Mucosa of rectum (tissue), 2 donors: ENCODE data around the gene EIF4A3.

Source experiments
- H3K27ac ChIP-seq, 2 donors: one replicate each; pipeline ENCODE4 v1.7.0; 2013; ENCODE audit warnings: inconsistent platforms in 2 of 2, low read depth in 2 of 2, low read length in 2 of 2
- H3K27me3 ChIP-seq, 2 donors: one replicate each; pipeline ENCODE4 v1.7.0; 2013; ENCODE audit warnings: low read length in 2 of 2; ENCODE audit not compliant: control insufficient read depth in 2 of 2, insufficient read depth in 2 of 2
- H3K36me3 ChIP-seq, 2 donors: one replicate each; pipeline ENCODE4 v1.7.0; 2013; ENCODE audit warnings: low read length in 2 of 2; ENCODE audit not compliant: control insufficient read depth in 2 of 2, insufficient read depth in 2 of 2
- H3K4me1 ChIP-seq, 2 donors: one replicate each; pipeline ENCODE4 v1.7.0; 2013; ENCODE audit warnings: low read length in 2 of 2, mild to moderate bottlenecking in 1 of 2; ENCODE audit not compliant: control insufficient read depth in 2 of 2, insufficient read depth in 2 of 2
- H3K4me3 ChIP-seq, 2 donors: one replicate each; pipeline ENCODE4 v1.7.0; 2013; ENCODE audit warnings: low read length in 2 of 2
- H3K9ac ChIP-seq, 2 donors: one replicate each; pipeline ENCODE4 v1.7.0; 2013; ENCODE audit warnings: low read length in 2 of 2, low read depth in 1 of 2, mild to moderate bottlenecking in 1 of 2
- H3K9me3 ChIP-seq, 2 donors: one replicate each; pipeline ENCODE4 v1.7.0; 2013; ENCODE audit warnings: low read length in 2 of 2; ENCODE audit not compliant: control insufficient read depth in 2 of 2
- donor health status: healthy.
- donor health status: Normal muscosa, but diverticular disease.

The EIF4A3 gene

DNA sequence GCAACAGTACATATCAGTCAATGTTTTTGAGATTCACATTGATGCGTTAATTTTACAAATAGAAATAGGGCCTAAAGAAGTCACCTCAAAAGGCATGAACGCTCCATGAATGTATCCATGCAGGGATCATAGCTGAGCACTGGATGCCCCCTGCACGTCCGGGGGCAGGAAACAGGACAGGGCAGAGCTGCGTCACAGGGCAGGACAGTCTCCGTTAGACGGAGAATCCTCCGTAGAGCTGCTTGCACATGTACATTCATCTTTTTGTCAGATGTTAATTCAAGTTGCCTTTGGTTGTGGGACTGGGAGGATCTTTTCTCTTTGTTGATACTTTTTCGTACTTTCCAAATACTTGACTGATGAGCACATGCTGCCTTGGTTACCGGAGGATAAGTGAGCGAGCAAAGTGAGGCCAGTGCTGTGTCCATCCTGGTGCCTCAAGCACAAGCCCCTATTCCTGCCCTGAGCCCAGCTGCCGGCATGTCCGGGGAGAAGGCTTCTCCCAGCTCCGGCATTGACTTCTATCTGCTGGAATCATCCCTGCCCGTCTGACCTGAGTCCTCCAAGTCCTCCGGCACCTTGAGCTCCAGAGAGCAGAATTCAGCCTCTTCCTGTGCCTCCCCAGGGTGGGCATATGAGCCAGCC, 30.5 kb downstream of the EIF4A3 start:
- H3K4me3 ChIP-seq, result no peak overlapping the region

DNA sequence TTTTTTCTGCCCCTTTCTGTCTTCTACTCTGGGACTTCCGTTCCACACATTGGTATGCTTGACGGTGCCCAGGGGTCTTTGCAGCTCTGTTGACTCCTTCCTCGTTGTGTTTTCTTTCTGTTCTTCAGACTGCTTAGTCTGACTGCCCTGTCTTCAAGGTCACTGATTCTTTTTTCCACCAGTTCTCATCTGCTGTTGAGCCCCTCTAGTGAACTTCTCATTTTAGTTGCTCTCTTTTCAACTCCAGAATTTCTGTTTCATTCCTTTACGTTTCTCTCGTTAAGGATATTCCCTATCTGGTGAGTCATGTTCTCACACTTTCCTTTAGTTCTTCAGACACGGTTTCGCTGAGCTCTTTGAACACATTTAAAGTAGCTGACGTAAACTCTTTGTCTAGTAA, 31.8 kb downstream of the EIF4A3 start:
- Histone ChIP-seq H3K9me3 (no peaks in the 10 kb centered on the region), H3K36me3 (peaks cover 0 to 2% of the 10 kb centered on the region in 2 donors), H3K4me1 (no peaks in the 10 kb centered on the region), H3K27me3 (no peaks in the 10 kb centered on the region), H3K27ac (no peak overlapping the region), H3K9ac (no peak overlapping the region), H3K4me3 (no peak overlapping the region)

More for the DNA sequence above, 30.5 kb downstream of the EIF4A3 start:
- Histone ChIP-seq H3K27me3 (no peaks in the 10 kb centered on the region), H3K36me3 (peaks cover 0 to 2% of the 10 kb centered on the region in 2 donors), H3K9ac (no peak overlapping the region), H3K4me1 (no peaks in the 10 kb centered on the region), H3K27ac (no peak overlapping the region), H3K9me3 (no peaks in the 10 kb centered on the region)

DNA sequence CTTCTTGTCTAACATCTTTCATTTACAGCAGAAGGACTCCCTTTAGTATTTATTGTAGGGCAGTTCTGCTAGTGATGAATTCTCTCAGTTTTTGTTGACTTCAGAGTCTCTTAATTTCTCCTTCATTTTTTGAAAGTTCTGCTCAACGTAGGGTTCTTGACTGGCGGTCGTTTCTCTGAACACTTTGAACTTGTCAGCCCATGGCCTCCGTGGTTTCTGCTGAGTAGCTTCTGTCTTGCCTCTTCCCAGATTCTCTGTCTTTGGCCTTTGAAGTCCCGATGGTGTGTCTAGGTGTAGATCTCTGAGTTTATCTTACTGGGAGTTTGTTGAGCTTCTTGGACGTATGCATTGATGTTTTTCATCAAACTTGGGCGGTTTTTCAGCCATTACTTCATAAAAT, 32.2 kb downstream of the EIF4A3 start:
- Histone ChIP-seq H3K9me3 (no peaks in the 10 kb centered on the region), H3K27ac (no peak overlapping the region), H3K36me3 (peaks cover 0 to 2% of the 10 kb centered on the region in 2 donors), H3K27me3 (no peaks in the 10 kb centered on the region), H3K4me3 (no peak overlapping the region), H3K9ac (no peak overlapping the region), H3K4me1 (no peaks in the 10 kb centered on the region)

DNA sequence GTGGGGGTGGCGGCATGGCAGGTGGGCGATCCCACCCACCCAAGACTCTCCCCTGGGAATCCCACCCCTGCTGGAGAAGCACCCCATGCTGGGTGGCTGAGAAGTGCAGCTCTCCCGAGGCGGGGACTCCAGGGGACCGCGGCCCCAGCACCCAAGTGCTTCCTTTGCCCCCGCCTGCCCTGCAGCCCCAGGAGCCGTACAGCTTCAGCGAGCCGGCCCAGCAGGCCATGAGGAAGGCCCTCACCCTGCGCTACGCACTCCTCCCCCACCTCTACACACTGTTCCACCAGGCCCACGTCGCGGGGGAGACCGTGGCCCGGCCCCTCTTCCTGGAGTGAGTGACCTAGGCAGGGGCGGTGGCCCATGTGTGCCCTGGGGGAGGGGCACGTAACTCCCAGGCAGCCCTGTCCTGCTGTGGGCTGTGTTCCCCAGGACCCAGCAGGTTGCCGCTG, 33.9 kb downstream of the EIF4A3 start:
- Histone ChIP-seq H3K9ac (no peak overlapping the region), H3K27ac (no peak overlapping the region), H3K4me1 (no peaks in the 10 kb centered on the region), H3K27me3 (no peaks in the 10 kb centered on the region), H3K36me3 (no peaks in the 10 kb centered on the region), H3K4me3 (no peak overlapping the region), H3K9me3 (no peaks in the 10 kb centered on the region)

DNA sequence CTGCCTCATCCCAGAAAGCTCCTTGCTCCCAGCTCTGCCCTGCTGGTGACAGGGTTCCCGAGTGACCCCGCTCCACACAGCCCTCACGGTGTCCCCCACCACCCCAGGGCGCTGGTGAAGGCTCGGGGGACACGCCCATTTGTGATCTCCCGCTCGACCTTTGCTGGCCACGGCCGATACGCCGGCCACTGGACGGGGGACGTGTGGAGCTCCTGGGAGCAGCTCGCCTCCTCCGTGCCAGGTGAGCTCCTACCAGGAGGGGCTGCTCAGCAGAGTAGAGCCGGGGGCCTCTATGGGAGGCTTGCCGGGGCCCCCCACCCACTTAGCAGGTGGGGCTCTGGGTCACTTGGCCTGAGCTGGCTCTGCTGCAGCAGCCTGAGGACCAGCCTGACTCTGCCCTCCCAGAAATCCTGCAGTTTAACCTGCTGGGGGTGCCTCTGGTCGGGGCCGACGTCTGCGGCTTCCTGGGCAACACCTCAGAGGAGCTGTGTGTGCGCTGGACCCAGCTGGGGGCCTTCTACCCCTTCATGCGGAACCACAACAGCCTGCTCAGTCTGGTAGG, 34.4 kb downstream of the EIF4A3 start:
- H3K27me3 ChIP-seq, result no peaks in the 10 kb centered on the region
- no peak overlapping the region for H3K4me3 ChIP-seq
- no peaks in the 10 kb centered on the region for H3K36me3 ChIP-seq
- H3K4me1 ChIP-seq, result no peaks in the 10 kb centered on the region
- H3K27ac ChIP-seq, result no peak overlapping the region
- H3K9me3 ChIP-seq, result no peaks in the 10 kb centered on the region
- no peak overlapping the region for H3K9ac ChIP-seq

DNA sequence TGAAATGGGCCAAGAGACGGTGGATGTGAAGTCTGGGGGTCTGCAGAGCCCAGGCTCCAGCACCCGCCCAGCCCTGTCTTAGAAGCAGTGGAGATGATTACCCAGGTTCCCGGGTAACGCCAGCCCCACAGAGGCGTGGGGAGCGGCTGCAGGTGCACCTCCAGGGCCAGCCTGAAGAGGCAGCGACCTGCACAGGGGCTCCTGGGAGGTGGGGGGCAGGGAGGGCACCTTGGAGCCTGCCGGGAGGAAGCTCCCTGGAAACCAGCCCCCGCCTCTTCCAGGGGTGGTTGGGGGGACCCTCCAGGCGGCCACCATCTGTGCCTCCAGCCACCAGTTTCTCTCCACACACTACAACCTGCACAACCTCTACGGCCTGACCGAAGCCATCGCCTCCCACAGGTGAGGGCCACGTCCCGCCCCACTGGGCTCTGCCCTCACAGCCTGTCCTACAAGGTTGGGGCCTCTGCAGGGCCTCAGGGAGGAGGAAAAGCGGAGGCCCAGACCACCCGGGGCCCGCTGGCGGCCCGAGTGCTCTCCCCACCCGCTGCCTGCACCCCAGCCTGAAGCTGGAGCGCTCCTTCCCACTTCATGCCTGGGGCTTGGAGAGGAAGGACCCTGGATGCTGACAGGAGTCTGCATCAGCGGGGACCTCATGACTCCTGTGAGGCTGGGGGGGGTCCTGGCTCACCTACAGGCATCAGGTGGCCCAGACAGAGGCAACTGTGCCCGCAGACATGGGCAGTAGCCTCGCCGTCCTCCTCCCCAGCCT, 35.0 kb downstream of the EIF4A3 start:
- Histone ChIP-seq H3K27ac (no peak overlapping the region), H3K27me3 (no peaks in the 10 kb centered on the region), H3K4me3 (no peak overlapping the region), H3K36me3 (no peaks in the 10 kb centered on the region), H3K9ac (no peak overlapping the region), H3K9me3 (no peaks in the 10 kb centered on the region), H3K4me1 (no peaks in the 10 kb centered on the region)

DNA sequence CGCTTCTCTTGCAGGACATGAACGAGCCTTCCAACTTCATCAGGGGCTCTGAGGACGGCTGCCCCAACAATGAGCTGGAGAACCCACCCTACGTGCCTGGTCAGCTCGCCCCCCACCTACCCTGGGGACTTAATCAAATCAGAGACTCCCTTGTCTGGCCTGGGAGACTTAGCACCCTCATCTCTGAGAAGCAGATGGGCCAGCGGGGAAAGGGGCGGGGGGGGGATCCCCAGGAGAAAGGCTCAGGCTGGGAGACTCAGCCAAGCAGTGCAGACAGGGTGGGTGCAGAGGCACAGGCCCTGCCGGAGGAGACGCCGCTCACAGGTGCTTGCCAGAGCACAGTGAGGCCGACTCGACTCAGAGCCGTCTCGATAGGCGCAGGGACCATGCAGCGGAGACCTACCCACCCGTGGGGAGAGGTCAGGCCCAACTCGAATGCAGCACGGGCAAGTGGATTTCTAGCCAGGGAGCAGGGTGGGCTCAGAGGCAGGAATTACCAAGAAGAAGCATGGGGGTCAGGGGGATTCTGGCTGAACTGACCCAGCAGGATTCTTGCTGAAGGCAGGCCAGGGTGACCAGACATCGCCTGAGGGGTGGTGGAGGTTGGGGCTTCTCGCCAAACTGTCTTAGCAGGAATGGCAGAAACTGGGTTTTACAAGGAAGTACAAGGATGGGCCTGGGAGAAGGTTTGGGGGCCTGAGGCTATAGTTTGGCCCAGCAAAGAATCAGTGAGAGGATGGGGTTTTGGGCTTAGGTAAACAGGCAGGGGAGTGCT, 35.8 kb downstream of the EIF4A3 start:
- H3K27me3 ChIP-seq, result no peaks in the 10 kb centered on the region
- H3K36me3 ChIP-seq, result no peaks in the 10 kb centered on the region
- H3K9ac ChIP-seq, result no peak overlapping the region
- no peaks in the 10 kb centered on the region for H3K9me3 ChIP-seq
- no peaks in the 10 kb centered on the region for H3K4me1 ChIP-seq
- no peak overlapping the region for H3K4me3 ChIP-seq
- no peak overlapping the region for H3K27ac ChIP-seq

DNA sequence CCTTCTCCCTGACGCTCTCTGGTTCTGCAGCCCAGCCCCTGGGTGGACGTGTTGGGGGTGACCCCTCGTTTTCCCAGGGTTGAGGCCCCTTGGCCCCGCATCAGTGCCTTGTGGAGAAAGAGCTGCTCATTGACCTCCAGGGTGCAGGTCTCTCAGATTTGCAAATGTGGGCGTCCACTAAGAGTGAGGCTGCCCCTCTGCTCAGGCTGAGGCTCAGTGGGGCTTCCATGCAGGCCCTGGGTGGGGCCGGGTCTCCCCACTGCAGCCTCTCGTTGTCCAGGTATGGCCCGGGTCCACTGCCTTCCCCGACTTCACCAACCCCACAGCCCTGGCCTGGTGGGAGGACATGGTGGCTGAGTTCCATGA, 36.5 kb downstream of the EIF4A3 start:
- no peaks in the 10 kb centered on the region for H3K4me1 ChIP-seq
- no peak overlapping the region for H3K27ac ChIP-seq
- H3K9me3 ChIP-seq, result no peaks in the 10 kb centered on the region
- H3K9ac ChIP-seq, result no peak overlapping the region
- no peaks in the 10 kb centered on the region for H3K36me3 ChIP-seq
- no peaks in the 10 kb centered on the region for H3K27me3 ChIP-seq
- no peak overlapping the region for H3K4me3 ChIP-seq

DNA sequence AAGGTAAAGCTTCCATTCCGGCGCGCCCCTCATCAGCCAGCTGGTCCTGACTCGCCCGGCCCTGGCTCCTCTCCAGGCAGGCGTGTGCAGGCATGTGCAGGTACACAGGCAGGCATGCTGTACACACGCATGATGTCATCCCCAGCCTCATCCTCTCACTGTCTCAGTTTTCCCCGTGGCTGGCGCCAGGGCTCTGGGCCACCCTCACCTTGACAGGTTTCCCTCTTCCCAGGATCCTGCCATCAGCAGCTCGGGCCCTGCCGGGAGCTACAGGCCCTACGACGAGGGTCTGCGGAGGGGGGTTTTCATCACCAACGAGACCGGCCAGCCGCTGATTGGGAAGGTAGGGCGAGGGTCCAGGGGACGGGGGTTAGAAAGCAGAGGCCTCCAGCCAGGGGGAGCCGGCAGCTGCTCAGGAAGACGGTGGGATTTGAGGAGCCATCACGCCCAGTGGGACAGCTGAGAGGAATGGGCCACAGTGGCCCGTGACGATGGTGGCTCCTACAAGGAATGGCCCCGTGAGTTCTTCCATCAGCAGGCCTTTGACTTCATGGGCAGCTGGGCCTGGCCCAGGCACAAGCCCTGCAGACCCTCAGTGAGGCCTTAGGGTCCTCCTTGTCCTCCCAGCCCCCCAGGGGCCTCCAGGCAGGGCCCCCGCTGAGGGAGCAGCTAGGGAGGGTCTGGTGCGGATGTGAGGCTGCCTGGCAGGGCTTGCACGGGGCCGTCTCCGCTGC, 37.0 kb downstream of the EIF4A3 start:
- H3K36me3 ChIP-seq, result no peaks in the 10 kb centered on the region
- H3K27me3 ChIP-seq, result no peaks in the 10 kb centered on the region
- no peak overlapping the region for H3K9ac ChIP-seq
- no peaks in the 10 kb centered on the region for H3K9me3 ChIP-seq
- H3K4me3 ChIP-seq, result no peak overlapping the region
- H3K27ac ChIP-seq, result no peak overlapping the region
- H3K4me1 ChIP-seq, result no peaks in the 10 kb centered on the region
